Measurements from ENCODE around the gene EEIG1. TPM values are rescaled to one million over a fixed set of nuclear protein-coding genes. Genes with fewer than 3 reads are reported as not detected.
"Not testable (repeated sequence)": the region's sequence is repeated elsewhere in the genome, so short reads cannot be mapped to it uniquely, and the experiment has no call there.

Gene EEIG1
- polyA plus RNA-seq: 10 to 100 TPM; 11.2 to 18.6 (median 14.9) TPM

- 0 to 1% (median 0%) methylated on average over 62 to 93 of the region's 93 CpGs for WGBS, 3 donors
- H3K27ac ChIP-seq (ENCODE audit: low read depth, low read length): peak within 1 kb of the TSS; percentile 41
Measured at GRCh38 chr9:127980706-127981558, at the start of gene EEIG1. Gene EEIG1, minus strand, starts transcription at chr9:127980989. Its CDS starts 852 bp downstream, at chr9:127980137.

GRCh38 chr9:128027705-128028104 lies 46.9 kb upstream of the EEIG1 start:
- H3K27ac ChIP-seq (ENCODE audit: low read depth, low read length): no peak overlapping the region
- WGBS, 3 donors: 86 to 93% (median 89%) methylated on average over 4 of the region's 4 CpGs

GRCh38 chr9:128026773-128027541 lies 46.2 kb upstream of the EEIG1 start:
- H3K27ac ChIP-seq (ENCODE audit: low read depth, low read length): no peak overlapping the region
- 54 to 75% (median 58%) methylated on average over 11 of the region's 11 CpGs for WGBS, 3 donors

- H3K27ac ChIP-seq (ENCODE audit: low read depth, low read length): no peak overlapping the region
- WGBS, 3 donors: 59 to 81% (median 67%) methylated on average over 12 of the region's 12 CpGs
Measured at GRCh38 chr9:128026255-128026772, 45.5 kb upstream of the EEIG1 start.

GRCh38 chr9:128025736-128026135 lies 44.9 kb upstream of the EEIG1 start:
- no peak overlapping the region for H3K27ac ChIP-seq (ENCODE audit: low read depth, low read length)
- WGBS, 3 donors: 54 to 80% (median 64%) methylated on average over 4 of the region's 4 CpGs

GRCh38 chr9:128024761-128025308 lies 44.0 kb upstream of the EEIG1 start:
- no peak overlapping the region for H3K27ac ChIP-seq (ENCODE audit: low read depth, low read length)
- 70 to 89% (median 71%) methylated on average over 5 of the region's 5 CpGs for WGBS, 3 donors

- H3K27ac ChIP-seq (ENCODE audit: low read depth, low read length): not testable (repeated sequence)
- 83 to 84% (median 83%) methylated on average over 12 of the region's 12 CpGs for WGBS, 3 donors
Measured at GRCh38 chr9:128023671-128024070, 42.9 kb upstream of the EEIG1 start.

GRCh38 chr9:128022886-128023285 lies 42.1 kb upstream of the EEIG1 start:
- H3K27ac ChIP-seq (ENCODE audit: low read depth, low read length): no peak overlapping the region
- WGBS, 3 donors: 41 to 69% (median 67%) methylated on average over 2 of the region's 2 CpGs

GRCh38 chr9:128021098-128021497 lies 40.3 kb upstream of the EEIG1 start:
- no peak overlapping the region for H3K27ac ChIP-seq (ENCODE audit: low read depth, low read length)
- WGBS, 3 donors: 0 to 80% (median 44%) methylated on average over 1 of the region's 1 CpG

GRCh38 chr9:128020692-128021091 lies 39.9 kb upstream of the EEIG1 start:
- 88 to 96% (median 95%) methylated on average over 4 of the region's 4 CpGs for WGBS, 3 donors
- H3K27ac ChIP-seq (ENCODE audit: low read depth, low read length): no peak overlapping the region

- 91 to 92% (median 92%) methylated on average over 5 of the region's 5 CpGs for WGBS, 3 donors
- no peak overlapping the region for H3K27ac ChIP-seq (ENCODE audit: low read depth, low read length)
Measured at GRCh38 chr9:128015696-128016095, 34.9 kb upstream of the EEIG1 start.

GRCh38 chr9:128011071-128011817 lies 30.5 kb upstream of the EEIG1 start:
- H3K27ac ChIP-seq (ENCODE audit: low read depth, low read length): no peak overlapping the region
- 33 to 66% (median 41%) methylated on average over 12 of the region's 12 CpGs for WGBS, 3 donors

GRCh38 chr9:128009639-128010038 lies 28.9 kb upstream of the EEIG1 start:
- WGBS, 3 donors: 92 to 96% (median 94%) methylated on average over 9 of the region's 9 CpGs
- H3K27ac ChIP-seq (ENCODE audit: low read depth, low read length): no peak overlapping the region

GRCh38 chr9:128008171-128008570 lies 27.4 kb upstream of the EEIG1 start:
- 87 to 95% (median 90%) methylated on average over 5 of the region's 5 CpGs for WGBS, 3 donors

GRCh38 chr9:128007566-128008138 lies 26.9 kb upstream of the EEIG1 start:
- no peak overlapping the region for H3K27ac ChIP-seq (ENCODE audit: low read depth, low read length)
- 27 to 51% (median 31%) methylated on average over 10 of the region's 10 CpGs for WGBS, 3 donors

More at GRCh38 chr9:128008171-128008570, 27.4 kb upstream of the EEIG1 start:
- no peak overlapping the region for H3K27ac ChIP-seq (ENCODE audit: low read depth, low read length)

- 66 to 82% (median 71%) methylated on average over 11 of the region's 11 CpGs for WGBS, 3 donors
- no peak overlapping the region for H3K27ac ChIP-seq (ENCODE audit: low read depth, low read length)
Measured at GRCh38 chr9:128006332-128006996, 25.7 kb upstream of the EEIG1 start.

GRCh38 chr9:128005923-128006322 lies 25.1 kb upstream of the EEIG1 start:
- 25 to 48% (median 30%) methylated on average over 12 of the region's 12 CpGs for WGBS, 3 donors
- H3K27ac ChIP-seq (ENCODE audit: low read depth, low read length): no peak overlapping the region

All from adipose tissue (tissue), 3 donors.